Measurements from ENCODE around the gene C5orf22. TPM values are rescaled to one million over a fixed set of nuclear protein-coding genes. Genes with fewer than 3 reads are reported as not detected.

C5orf22 gene
- total RNA-seq, 1 donor from 2014 or later, result 18.5 TPM

GRCh38 chr5:31568302-31568835 is 36.3 kb downstream of the C5orf22 start:
- Histone ChIP-seq H3K36me3 (no peaks in the 10 kb centered on the region), H3K9me3 (no peaks in the 10 kb centered on the region), H3K4me1 (no peaks in the 10 kb centered on the region), H3K27me3 (no peaks in the 10 kb centered on the region), H3K27ac (no peak overlapping the region), H3K4me3 (no peak overlapping the region)
- TF ChIP-seq CTCF (IDR thresholded peaks at IDR 0.05), result no peak
- no peak for DNase-seq (ENCODE audit: low spot score in 2 of 2)
- intact Hi-C loops (cut with DNase I), result no loop called here

DNA sequence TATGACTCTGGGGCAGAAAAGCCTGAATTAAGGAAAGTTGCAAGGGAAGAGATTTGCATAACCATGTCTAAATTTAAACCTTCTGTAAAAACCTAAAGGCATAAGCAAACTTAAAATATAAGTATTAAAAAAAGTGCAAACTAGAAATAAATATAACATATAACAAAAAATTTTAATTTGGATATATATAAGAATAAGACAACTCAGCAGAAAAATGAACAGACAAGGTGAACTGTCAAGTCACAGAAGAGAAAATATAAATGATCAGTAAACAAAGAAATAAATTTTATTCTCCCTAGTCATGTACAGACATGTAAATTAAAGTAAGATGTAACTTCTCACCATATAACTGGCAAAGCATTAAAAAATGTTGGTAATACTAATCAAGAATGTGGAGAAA is 37.0 kb downstream of the C5orf22 start:
- H3K4me3 ChIP-seq, result no peak overlapping the region
- intact Hi-C loops (cut with DNase I), result no loop called here
- no peaks in the 10 kb centered on the region for H3K4me1 ChIP-seq
- H3K27ac ChIP-seq, result no peak overlapping the region
- no peaks in the 10 kb centered on the region for H3K36me3 ChIP-seq
- DNase-seq (ENCODE audit: low spot score in 2 of 2), result no peak
- H3K9me3 ChIP-seq, result no peaks in the 10 kb centered on the region
- H3K27me3 ChIP-seq, result no peaks in the 10 kb centered on the region
- no peak for TF ChIP-seq CTCF (IDR thresholded peaks at IDR 0.05)

DNA sequence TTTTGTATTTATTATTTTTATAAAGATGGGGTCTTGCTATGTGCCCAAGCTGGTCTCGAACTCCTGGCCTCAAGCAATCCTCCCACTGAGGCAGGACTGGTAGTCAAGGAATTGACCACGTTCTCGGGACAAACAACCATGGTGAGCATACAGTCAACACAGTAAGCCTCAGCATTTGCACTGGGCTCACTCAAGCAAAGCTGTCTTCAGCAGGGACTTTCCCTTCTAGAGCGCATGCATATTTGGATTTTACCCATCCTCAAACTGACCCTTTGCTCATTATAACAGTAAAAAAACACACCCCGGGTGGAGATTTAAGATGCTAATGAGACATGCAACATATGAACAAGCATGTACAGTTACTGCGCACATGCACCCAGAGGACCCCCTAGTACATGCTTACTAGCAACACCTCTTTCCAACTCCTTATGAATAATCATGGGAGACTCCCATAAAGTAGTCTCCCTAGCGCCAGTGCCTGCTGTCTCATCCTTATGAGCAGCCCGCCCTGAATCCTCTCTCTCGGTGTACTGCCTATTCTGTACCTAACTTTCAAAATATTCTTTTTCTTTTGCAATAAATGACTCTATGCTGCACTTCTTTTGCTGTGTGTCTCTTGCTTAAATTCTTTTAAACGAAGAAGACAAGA is 41.5 kb downstream of the C5orf22 start:
- no peaks in the 10 kb centered on the region for H3K36me3 ChIP-seq
- H3K27ac ChIP-seq, result no peak overlapping the region
- H3K4me3 ChIP-seq, result no peak overlapping the region
- TF ChIP-seq CTCF (IDR thresholded peaks at IDR 0.05), result no peak
- intact Hi-C loops (cut with DNase I), result no loop called here
- no peaks in the 10 kb centered on the region for H3K4me1 ChIP-seq
- DNase-seq (ENCODE audit: low spot score in 2 of 2), result no peak
- H3K27me3 ChIP-seq, result no peaks in the 10 kb centered on the region
- no peaks in the 10 kb centered on the region for H3K9me3 ChIP-seq

GRCh38 chr5:31574772-31575171 is 42.7 kb downstream of the C5orf22 start:
- no peak for DNase-seq (ENCODE audit: low spot score in 2 of 2)
- Histone ChIP-seq H3K9me3 (no peaks in the 10 kb centered on the region), H3K4me1 (no peaks in the 10 kb centered on the region), H3K36me3 (no peaks in the 10 kb centered on the region), H3K27me3 (no peaks in the 10 kb centered on the region), H3K27ac (no peak overlapping the region), H3K4me3 (no peak overlapping the region)
- no peak for TF ChIP-seq CTCF (IDR thresholded peaks at IDR 0.05)
- intact Hi-C loops (cut with DNase I), result no loop called here

DNA sequence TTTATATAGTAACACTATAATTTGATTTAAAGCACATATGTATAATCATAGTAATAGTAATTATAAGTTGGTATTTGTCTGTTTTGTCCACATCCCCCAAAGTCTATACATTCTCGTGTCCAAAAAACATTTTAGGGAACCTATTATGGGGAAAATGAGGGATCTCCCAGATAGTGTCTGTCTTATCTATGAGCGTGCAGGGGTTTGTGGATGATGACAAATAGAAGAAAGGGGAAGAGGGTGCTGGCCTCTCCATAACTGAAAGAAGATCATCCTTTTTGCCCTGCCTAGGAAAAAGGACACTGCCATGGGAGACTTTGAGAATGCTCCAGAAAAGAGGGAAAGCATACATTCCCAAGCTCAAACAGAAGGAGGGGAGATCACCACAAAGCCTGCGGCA is 45.3 kb downstream of the C5orf22 start:
- DNase-seq (ENCODE audit: low spot score in 2 of 2), result no peak
- no peaks in the 10 kb centered on the region for H3K9me3 ChIP-seq
- H3K4me1 ChIP-seq, result no peaks in the 10 kb centered on the region
- H3K27ac ChIP-seq, result no peak overlapping the region
- intact Hi-C loops (cut with DNase I), result no loop called here
- H3K27me3 ChIP-seq, result no peaks in the 10 kb centered on the region
- TF ChIP-seq CTCF (IDR thresholded peaks at IDR 0.05), result no peak
- no peaks in the 10 kb centered on the region for H3K36me3 ChIP-seq
- no peak overlapping the region for H3K4me3 ChIP-seq
